ENCODE measurements around the gene TTC33.
"Not testable (repeated sequence)": the region's sequence is repeated elsewhere in the genome, so short reads cannot be mapped to it uniquely, and the experiment has no call there.

The TTC33 gene

DNA sequence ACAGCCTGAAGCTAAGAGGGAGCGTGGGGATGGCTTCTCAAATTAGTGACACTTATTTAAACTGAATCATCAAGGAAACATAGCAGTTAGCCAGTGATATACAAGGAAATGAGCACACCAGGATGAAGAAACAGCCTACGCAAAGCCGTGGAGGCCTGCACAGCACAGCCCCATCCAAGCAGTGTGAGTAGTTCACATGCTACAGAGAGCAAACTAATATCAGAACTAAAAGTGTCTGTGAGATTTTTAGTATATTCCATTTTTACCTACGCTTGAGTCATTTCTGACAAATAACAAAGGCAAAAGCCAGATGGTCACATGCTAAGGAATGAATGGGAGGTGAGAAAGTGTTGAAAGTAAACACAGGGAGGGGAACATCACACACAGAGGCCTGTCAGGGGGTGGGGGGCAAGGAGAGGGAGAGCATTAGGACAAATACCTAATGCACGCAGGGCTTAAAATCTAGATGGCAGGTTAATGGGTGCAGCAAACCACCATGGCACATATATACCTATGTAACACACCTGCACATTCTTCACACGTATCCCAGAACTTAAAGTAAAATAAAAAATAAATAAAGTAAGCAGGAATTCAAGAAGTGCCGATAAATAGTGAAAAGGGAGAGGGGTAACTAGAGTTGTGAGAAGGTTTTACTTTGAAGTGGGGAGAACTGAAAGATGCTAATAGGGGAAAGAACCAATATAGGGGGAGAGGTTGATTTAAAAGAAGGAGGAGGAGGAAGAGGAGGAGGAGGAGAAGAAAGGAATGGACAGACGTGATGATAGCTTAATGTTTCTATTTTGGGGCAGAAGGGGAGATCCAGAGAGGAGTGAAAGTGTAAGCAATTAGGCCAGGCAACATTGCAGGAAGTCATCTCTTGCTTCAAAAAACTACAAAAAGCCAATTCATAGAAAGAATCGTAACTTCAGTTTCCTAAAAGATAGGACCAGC is 177.0 kb downstream of the TTC33 start:
- no peaks in the 10 kb centered on the region for H3K36me3 ChIP-seq (ENCODE audit: control insufficient read depth, insufficient read depth, low read length)
- no peaks in the 10 kb centered on the region for H3K27me3 ChIP-seq (ENCODE audit: control insufficient read depth, insufficient read depth, low read length)
- no peaks in the 10 kb centered on the region for H3K4me1 ChIP-seq (ENCODE audit: control insufficient read depth, insufficient read depth, low read length)
- no peak overlapping the region for H3K27ac ChIP-seq (ENCODE audit: low read depth, low read length)
- H3K9ac ChIP-seq (ENCODE audit: low read length) = no peak overlapping the region
- no peak overlapping the region for H3K4me3 ChIP-seq (ENCODE audit: low read depth, low read length)
- no peaks in the 10 kb centered on the region for H3K9me3 ChIP-seq (ENCODE audit: control insufficient read depth, insufficient read depth, low read depth, low read length)

DNA sequence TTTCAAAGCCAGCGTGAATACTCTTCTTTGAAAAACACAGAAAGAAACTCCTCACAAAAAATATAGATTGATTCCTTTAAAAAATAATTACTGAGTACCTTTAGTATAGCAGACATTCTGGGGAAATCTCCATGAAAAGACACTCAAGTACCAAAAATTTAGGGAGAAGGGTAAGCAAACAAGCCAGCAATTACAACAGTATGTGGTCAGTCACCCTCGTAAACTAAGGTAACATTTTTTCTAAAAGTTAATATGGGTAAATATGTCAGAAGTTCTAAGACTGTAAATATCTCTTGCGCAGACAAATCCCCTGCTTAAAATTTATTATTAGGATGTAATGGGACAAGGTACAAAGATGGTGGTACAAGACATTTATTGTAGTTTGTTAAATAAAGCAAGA is 178.0 kb downstream of the TTC33 start:
- no peaks in the 10 kb centered on the region for H3K36me3 ChIP-seq (ENCODE audit: control insufficient read depth, insufficient read depth, low read length)
- H3K9ac ChIP-seq (ENCODE audit: low read length) = no peak overlapping the region
- no peaks in the 10 kb centered on the region for H3K4me1 ChIP-seq (ENCODE audit: control insufficient read depth, insufficient read depth, low read length)
- no peaks in the 10 kb centered on the region for H3K27me3 ChIP-seq (ENCODE audit: control insufficient read depth, insufficient read depth, low read length)
- H3K27ac ChIP-seq (ENCODE audit: low read depth, low read length) = no peak overlapping the region
- no peaks in the 10 kb centered on the region for H3K9me3 ChIP-seq (ENCODE audit: control insufficient read depth, insufficient read depth, low read depth, low read length)
- no peak overlapping the region for H3K4me3 ChIP-seq (ENCODE audit: low read depth, low read length)

DNA sequence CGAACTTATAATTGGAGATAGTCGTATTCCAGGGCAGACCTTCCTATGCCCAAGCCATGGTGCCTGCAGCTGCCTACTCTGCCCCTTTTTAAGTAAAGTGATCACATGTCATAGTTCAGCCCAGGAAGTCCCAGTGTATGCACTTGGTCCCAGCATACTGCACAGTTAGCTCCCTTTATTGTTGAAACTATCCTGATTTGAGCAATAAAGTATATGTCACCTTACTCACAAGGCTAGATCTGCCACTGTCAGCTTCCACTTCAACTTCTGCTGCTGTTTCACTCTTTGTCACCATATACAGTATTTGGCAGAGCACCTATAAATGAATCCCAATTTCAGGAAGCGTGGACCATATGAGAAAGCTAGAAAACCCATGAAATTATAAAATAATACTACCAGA is 179.8 kb downstream of the TTC33 start:
- H3K27ac ChIP-seq (ENCODE audit: low read depth, low read length) = no peak overlapping the region
- H3K4me3 ChIP-seq (ENCODE audit: low read depth, low read length) = no peak overlapping the region
- no peaks in the 10 kb centered on the region for H3K9me3 ChIP-seq (ENCODE audit: control insufficient read depth, insufficient read depth, low read depth, low read length)
- no peak overlapping the region for H3K9ac ChIP-seq (ENCODE audit: low read length)
- H3K27me3 ChIP-seq (ENCODE audit: control insufficient read depth, insufficient read depth, low read length) = no peaks in the 10 kb centered on the region
- no peaks in the 10 kb centered on the region for H3K4me1 ChIP-seq (ENCODE audit: control insufficient read depth, insufficient read depth, low read length)
- H3K36me3 ChIP-seq (ENCODE audit: control insufficient read depth, insufficient read depth, low read length) = no peaks in the 10 kb centered on the region

DNA sequence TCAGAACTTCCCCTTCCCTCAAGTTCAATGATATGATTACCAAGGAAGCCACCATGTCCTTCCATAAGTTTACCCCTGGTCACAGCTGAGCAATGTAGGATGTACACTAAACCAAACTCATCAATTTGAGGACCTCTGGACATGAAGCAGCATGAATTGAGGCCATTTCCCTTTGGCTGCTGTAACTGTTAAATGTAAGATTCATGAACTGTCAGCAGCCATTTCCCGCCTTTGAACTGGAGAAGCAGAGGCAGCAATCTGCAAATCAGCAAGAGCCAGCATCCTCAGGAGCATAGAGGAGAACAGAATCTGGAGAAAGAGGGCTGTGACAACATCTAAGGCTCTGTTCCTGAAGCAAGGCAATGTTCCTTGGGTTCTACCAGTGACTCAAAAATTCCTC is 180.3 kb downstream of the TTC33 start:
- Histone ChIP-seq H3K27ac (ENCODE audit: low read depth, low read length) (no peak overlapping the region), H3K9me3 (ENCODE audit: control insufficient read depth, insufficient read depth, low read depth, low read length) (no peaks in the 10 kb centered on the region), H3K4me3 (ENCODE audit: low read depth, low read length) (no peak overlapping the region), H3K9ac (ENCODE audit: low read length) (no peak overlapping the region), H3K4me1 (ENCODE audit: control insufficient read depth, insufficient read depth, low read length) (no peaks in the 10 kb centered on the region), H3K36me3 (ENCODE audit: control insufficient read depth, insufficient read depth, low read length) (no peaks in the 10 kb centered on the region), H3K27me3 (ENCODE audit: control insufficient read depth, insufficient read depth, low read length) (no peaks in the 10 kb centered on the region)

DNA sequence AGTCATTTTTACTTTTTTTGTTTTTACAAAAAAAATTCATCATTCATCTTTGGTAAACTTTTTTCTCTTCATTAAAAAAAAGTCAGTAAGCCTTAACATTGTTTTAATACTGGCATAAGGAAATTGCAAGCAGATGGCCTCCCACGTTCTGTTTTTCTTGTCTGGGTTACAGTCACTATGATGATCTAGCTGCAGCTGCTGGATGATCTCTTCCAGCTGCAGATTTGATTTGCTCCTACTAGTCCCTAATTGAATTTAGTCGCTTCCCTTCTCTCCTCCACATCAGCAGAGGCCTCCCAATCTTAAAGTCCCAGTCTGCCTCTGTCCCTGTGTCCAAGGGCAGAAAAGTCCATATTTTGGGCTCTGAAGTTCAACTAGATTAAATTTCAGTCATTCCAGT is 182.8 kb downstream of the TTC33 start:
- Histone ChIP-seq H3K4me1 (ENCODE audit: control insufficient read depth, insufficient read depth, low read length) (no peaks in the 10 kb centered on the region), H3K27me3 (ENCODE audit: control insufficient read depth, insufficient read depth, low read length) (no peaks in the 10 kb centered on the region), H3K36me3 (ENCODE audit: control insufficient read depth, insufficient read depth, low read length) (no peaks in the 10 kb centered on the region), H3K4me3 (ENCODE audit: low read depth, low read length) (no peak overlapping the region), H3K27ac (ENCODE audit: low read depth, low read length) (no peak overlapping the region), H3K9me3 (ENCODE audit: control insufficient read depth, insufficient read depth, low read depth, low read length) (no peaks in the 10 kb centered on the region), H3K9ac (ENCODE audit: low read length) (no peak overlapping the region)

DNA sequence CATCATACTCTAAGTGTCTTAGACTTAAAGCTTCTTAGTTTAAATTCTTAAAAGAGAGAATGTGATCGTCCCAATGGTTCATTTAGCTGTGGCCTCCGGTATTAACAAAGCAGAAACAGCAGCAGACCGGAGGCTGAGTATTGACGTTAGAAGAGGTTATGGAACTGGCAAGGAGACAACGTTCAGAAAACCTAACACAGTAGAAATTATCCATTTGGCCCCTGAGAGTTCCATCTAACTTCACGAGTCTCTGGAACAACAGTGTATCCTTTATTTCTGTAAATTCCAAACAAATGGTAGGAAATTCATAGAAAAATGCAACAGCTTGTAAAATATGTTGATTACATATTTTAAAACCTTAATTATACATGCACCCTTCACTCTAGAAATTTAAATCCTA is 183.4 kb downstream of the TTC33 start:
- Histone ChIP-seq H3K9me3 (ENCODE audit: control insufficient read depth, insufficient read depth, low read depth, low read length) (no peaks in the 10 kb centered on the region), H3K27me3 (ENCODE audit: control insufficient read depth, insufficient read depth, low read length) (no peaks in the 10 kb centered on the region), H3K36me3 (ENCODE audit: control insufficient read depth, insufficient read depth, low read length) (no peaks in the 10 kb centered on the region), H3K27ac (ENCODE audit: low read depth, low read length) (no peak overlapping the region), H3K4me1 (ENCODE audit: control insufficient read depth, insufficient read depth, low read length) (no peaks in the 10 kb centered on the region), H3K4me3 (ENCODE audit: low read depth, low read length) (no peak overlapping the region), H3K9ac (ENCODE audit: low read length) (no peak overlapping the region)

DNA sequence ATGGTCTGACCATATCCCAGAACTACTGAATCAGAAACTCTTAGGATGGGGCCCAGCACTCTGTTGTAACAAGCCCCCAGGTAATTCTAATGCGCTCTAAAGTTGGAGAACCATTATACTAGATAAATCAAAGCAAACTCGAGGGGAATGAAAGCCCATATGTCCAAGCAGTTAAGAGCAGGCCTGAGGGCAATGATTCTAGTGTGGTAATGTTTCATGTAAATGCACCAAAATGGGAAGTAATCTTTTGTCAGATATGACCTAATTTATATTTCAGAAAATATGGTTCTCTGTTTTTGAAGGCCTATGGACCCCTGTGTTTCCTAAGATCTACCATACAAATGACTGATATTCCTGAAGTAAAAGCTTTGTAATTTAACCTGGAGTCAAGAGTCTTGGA is 184.0 kb downstream of the TTC33 start:
- no peaks in the 10 kb centered on the region for H3K36me3 ChIP-seq (ENCODE audit: control insufficient read depth, insufficient read depth, low read length)
- no peaks in the 10 kb centered on the region for H3K4me1 ChIP-seq (ENCODE audit: control insufficient read depth, insufficient read depth, low read length)
- no peak overlapping the region for H3K27ac ChIP-seq (ENCODE audit: low read depth, low read length)
- H3K9ac ChIP-seq (ENCODE audit: low read length) = no peak overlapping the region
- H3K4me3 ChIP-seq (ENCODE audit: low read depth, low read length) = no peak overlapping the region
- no peaks in the 10 kb centered on the region for H3K27me3 ChIP-seq (ENCODE audit: control insufficient read depth, insufficient read depth, low read length)
- H3K9me3 ChIP-seq (ENCODE audit: control insufficient read depth, insufficient read depth, low read depth, low read length) = no peaks in the 10 kb centered on the region

DNA sequence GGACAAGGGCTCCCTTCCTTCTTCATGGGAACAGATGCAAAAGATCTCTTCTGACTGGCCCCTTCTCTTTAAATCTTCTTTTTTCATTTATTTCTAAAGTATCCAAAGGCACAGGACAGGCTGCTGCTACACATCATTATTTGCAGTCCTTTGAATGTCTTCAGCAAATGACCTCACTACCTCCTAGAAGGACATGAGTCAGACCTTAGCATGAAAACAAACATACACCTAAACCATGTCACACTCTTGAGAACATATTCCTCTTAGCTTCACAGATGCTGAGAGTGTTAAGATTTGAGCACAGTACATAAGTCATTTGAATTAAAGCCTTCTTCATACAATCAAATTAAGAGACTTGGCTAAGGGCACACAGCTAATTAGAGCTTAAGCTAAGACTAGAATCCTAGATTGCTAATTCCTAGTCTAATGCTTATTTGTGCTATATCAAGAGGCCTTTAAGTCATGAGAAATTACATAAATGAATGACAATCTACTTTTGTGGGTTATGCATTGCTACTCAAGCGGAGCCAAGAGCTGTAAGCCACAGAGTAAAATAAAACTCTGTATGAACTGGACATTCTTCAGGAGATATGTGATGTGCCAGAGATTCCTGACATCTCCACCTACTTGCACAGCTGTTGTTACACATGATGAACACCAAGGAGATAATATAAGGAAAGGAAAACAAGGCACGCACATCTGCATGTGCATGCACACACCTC is 185.2 kb downstream of the TTC33 start:
- Histone ChIP-seq H3K27ac (ENCODE audit: low read depth, low read length) (no peak overlapping the region), H3K27me3 (ENCODE audit: control insufficient read depth, insufficient read depth, low read length) (no peaks in the 10 kb centered on the region), H3K4me1 (ENCODE audit: control insufficient read depth, insufficient read depth, low read length) (no peaks in the 10 kb centered on the region), H3K9ac (ENCODE audit: low read length) (no peak overlapping the region), H3K4me3 (ENCODE audit: low read depth, low read length) (no peak overlapping the region), H3K36me3 (ENCODE audit: control insufficient read depth, insufficient read depth, low read length) (no peaks in the 10 kb centered on the region), H3K9me3 (ENCODE audit: control insufficient read depth, insufficient read depth, low read depth, low read length) (no peaks in the 10 kb centered on the region)

DNA sequence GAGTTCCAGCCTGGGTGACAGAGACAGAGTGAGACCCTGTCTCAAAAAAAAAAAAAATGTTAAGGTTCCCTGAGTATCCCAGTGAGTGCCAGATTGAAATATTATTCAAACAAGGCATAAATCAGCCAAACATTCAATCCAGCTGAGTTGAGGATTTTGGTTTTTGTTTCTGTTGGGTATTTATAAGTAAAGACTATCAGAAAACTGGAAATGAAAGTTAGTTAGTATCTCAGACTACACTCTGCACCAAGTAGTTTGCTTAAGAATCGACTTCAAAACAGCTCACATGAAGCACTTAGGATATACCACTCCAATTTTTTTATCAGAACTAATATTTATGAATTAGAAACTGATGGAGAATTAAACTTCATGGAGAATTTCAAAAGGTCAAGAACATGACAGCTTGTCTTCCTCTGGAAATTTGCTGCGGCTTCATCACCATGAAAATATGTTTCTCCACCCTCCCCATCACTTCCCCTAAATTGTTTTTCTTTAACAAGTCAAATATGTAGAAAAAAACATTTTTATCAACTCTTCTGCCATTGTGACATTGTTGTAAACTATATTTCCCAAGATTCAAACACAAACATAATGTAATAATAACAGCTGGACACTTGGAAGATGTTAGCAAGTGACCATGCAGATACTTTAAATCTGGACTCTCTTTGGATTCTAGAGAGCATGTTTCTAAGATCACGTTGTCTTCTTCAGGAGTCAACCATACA is 186.1 kb downstream of the TTC33 start:
- H3K4me3 ChIP-seq (ENCODE audit: low read depth, low read length) = no peak overlapping the region
- H3K36me3 ChIP-seq (ENCODE audit: control insufficient read depth, insufficient read depth, low read length) = no peaks in the 10 kb centered on the region
- no peaks in the 10 kb centered on the region for H3K9me3 ChIP-seq (ENCODE audit: control insufficient read depth, insufficient read depth, low read depth, low read length)
- H3K4me1 ChIP-seq (ENCODE audit: control insufficient read depth, insufficient read depth, low read length) = no peaks in the 10 kb centered on the region
- no peak overlapping the region for H3K27ac ChIP-seq (ENCODE audit: low read depth, low read length)
- no peak overlapping the region for H3K9ac ChIP-seq (ENCODE audit: low read length)
- H3K27me3 ChIP-seq (ENCODE audit: control insufficient read depth, insufficient read depth, low read length) = no peaks in the 10 kb centered on the region

DNA sequence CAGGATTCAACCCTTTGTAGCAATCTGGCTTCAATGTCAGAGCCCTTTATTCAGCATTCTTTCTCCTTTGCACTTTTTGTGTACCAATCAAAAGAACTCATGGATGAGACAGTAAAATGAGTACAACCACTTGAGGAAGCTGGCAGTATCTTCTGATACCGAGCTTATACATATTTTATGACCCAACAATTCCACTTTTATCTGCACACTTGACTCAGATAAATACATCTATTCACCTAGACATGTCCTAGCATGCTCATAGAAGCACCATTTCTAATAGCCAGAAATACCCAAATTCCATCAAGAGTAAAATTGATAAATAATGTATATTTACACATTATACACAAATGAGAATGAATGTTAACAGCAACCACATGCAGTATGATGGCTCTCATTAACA is 187.2 kb downstream of the TTC33 start:
- Histone ChIP-seq H3K4me1 (ENCODE audit: control insufficient read depth, insufficient read depth, low read length) (no peaks in the 10 kb centered on the region), H3K4me3 (ENCODE audit: low read depth, low read length) (no peak overlapping the region), H3K9me3 (ENCODE audit: control insufficient read depth, insufficient read depth, low read depth, low read length) (no peaks in the 10 kb centered on the region), H3K27me3 (ENCODE audit: control insufficient read depth, insufficient read depth, low read length) (no peaks in the 10 kb centered on the region), H3K36me3 (ENCODE audit: control insufficient read depth, insufficient read depth, low read length) (no peaks in the 10 kb centered on the region), H3K9ac (ENCODE audit: low read length) (no peak overlapping the region), H3K27ac (ENCODE audit: low read depth, low read length) (no peak overlapping the region)

DNA sequence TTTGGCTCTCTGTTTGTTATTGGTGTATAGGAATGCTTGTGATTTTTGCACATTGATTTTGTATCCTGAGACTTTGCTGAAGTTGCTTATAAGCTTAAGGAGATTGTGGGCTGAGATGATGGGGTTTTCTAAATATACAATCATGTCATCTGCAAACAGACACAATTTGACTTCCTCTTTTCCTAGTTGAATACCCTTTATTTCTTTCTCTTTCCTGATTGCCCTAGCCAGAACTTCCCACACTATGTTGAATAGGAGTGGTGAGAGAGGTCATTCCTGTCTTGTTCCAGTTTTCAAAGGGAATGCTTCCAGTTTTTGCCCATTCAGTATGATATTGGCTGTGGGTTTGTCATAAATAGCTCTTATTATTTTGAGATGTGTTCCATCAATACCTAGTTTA is 192.6 kb downstream of the TTC33 start:
- not testable (repeated sequence) for H3K9ac ChIP-seq (ENCODE audit: low read length); H3K4me3 ChIP-seq (ENCODE audit: low read depth, low read length); H3K9me3 ChIP-seq (ENCODE audit: control insufficient read depth, insufficient read depth, low read depth, low read length); H3K27ac ChIP-seq (ENCODE audit: low read depth, low read length); H3K27me3 ChIP-seq (ENCODE audit: control insufficient read depth, insufficient read depth, low read length); H3K4me1 ChIP-seq (ENCODE audit: control insufficient read depth, insufficient read depth, low read length); H3K36me3 ChIP-seq (ENCODE audit: control insufficient read depth, insufficient read depth, low read length)
